ENCODE measurements around the gene NALCN.

Gene NALCN

DNA sequence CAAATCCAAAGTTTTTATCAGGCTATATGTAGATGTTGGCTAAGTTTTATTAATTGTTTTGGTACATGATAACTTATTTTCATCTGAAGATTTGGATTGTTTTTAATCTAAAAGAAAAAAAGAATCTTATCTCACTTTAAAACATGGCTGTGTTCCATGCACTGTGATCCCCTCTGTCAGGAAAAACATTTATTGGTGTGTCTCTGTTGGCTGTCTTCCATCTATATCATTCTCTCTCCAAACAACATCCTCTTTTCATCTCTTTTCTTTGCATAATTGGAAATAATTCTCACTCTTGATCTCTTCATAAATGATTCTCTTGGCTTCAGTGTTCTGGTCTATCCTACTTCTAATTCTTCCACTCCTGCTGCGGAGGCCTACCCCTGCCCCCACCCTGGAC, 4.2 kb downstream of the NALCN start:
- no peak for DNase-seq

DNA sequence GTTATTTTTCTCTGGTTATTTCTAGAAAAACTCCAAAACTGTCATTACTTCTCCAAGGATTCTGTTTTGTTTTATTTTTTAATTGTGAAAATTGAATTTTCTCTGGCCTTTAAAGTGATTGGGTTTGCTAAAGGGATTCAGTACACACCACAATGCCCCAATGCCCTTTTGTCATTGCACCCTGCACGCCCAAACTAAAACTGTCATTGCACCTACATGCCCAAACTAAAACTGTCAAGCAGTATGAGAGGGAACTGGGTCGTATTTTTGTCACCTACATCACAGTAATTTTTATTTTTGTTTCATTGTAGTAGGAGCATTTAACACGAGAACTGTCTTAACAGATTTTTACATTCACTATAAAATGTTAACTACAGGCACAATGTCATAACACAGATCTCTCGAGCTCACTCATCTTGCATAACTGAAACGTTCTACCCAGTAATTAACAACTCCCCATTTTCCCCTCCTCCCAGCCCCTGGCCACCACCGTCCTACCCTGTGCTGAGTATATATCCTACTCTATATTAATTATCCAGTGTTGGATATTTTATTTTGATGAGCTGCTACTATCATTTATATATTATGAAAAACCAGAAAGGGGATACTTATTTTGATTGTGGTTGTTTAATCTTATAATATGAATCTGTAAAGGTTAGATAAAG, 7.2 kb downstream of the NALCN start:
- no peak for DNase-seq

DNA sequence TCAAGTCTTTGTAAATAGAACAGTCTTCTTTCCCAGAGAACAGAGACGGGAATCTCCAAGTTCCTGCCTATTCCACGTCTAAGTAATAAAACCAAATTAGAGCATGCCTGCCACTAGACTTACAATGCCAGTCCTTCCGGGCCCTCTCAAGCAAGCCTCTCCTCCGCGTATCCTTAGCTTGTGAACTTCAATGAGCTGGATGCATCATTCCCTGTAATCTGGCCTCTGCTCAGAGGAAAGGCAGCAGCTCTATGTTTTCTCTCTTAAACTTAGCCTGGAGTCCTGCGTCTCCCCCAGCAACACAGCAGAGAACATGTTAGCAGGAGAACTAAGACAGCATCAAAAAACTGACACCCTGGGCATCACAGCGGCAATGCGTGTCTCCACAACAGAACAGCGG, 8.2 kb downstream of the NALCN start:
- no peak for DNase-seq

DNA sequence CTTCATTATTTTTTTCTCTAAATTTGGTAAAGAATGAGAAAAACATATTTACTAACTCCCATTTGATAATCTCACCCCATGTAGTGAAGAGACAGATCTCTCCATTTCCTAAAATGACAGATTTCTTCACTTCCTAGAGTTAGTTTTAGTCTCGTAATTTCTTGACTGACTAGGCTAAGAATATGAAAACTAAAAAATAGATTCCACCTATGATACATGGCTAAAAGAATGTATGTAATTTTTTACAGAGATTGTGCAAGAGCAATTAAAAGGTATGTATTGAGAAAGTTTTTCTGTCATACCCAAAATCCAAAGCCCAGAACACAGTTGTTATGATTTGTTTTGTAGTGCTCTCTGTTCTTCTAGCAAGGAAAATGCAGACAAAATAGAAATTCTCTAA, 9.5 kb downstream of the NALCN start:
- DNase-seq = no peak

DNA sequence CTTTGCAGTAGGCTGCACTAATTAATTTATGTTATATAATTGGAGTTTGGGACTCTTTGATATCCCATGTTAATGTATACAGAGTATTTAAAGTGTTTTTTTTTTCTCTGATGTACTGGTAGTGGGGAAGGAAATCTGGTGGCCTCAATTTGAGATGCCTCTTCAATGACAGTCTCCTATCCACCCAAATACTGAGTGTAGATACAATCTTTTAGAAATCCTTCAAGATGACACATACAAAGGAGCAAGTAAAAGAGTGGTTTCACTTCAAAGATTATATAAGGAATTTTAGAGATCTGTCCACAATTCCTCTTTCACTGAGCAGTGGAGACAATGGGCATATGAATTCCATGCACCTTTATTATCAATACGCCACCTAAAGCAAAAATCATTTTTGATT, 15.1 kb downstream of the NALCN start:
- DNase-seq = no peak

DNA sequence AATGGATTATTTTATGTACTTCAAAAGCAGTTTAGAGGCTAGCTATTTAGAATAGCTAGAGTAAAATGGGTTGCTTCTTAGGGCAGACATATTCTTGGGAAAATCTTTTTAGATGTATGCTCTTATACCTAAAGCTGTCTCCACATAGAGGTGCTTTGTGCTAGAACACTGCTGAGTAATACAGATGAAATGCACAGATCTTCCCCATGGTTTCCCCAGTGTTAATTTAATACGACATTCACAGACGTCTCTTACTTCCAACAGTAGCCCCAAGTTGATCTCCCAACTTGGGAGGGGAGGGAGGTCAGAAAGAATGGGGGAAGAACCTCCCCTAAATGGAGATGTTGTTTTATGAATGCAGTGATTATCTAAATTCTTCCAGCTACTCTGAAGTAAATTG, 16.9 kb downstream of the NALCN start:
- DNase-seq = no peak

DNA sequence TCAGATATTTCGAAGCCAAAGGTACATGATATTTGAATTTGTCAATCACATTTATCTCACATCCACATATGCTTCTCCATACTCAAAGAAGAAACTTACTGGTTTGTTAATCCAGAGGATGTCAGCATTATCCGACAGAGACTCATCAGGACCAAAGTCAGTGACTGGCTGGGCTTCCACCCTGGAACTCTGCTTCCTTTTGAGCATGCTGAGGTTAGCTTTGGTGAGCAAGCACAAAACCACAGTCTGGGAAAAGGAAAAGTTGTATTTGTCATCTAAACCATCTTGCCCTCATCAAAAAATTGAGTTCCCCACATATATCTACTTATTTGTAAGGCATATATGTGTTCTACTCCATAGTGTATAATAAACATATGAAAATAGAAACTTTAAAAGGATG, 17.4 kb downstream of the NALCN start:
- DNase-seq = no peak

DNA sequence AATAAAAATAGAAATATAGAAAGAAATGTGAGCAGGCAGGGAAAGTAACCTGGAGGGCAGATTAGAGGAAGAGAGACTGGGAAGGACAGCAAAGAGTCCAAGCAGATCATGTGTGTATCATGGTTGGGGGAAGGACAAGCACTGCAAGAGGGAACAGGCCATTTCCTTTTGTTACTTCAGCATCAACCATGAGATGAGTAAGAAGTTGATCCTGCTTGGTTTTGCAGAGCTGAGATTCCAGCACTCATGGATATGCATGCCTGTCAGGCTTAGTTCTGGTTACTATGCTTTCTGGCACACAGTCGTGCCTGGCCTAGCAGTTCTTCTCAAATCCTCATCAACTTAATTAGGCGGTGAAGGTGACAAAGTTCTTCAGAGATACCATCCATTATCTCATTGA, 18.1 kb downstream of the NALCN start:
- DNase-seq = no peak

DNA sequence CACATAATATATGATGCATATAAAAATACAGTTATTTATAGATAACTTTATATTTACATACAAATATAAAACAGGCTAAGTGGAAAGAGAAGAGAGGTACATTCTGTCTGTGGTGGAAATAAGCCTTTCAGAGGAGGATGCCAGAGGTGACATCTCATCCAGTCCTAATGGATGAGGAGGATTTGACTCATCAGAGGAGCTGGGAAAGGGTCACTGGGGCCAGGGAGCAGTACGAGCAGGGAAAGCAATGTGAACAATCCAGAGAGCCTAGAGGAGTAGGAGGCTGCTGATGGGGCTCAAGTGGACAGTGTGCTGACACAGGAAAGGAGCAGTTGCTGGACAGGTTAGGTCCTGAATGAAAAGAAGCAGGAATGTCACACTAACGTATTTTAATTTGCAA, 18.6 kb downstream of the NALCN start:
- DNase-seq = no peak

DNA sequence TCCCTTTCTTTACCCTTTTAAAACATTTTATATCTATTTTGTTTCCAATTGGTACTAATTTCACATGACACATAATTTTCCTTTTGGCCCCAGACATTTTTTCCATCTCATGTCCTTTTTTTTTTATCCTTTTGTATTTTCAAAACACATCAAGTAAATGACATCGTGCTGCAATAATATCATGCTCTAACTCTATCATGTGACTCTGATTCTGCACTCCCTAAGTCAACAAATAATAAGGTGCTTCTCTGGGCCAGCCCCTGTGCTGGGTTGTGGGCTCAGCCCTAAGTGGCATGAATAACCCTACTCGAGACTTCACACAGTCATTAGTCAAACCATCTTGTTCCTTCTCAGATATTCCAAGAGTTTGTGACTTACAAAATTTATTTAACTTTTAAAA, 21.7 kb downstream of the NALCN start:
- no peak for DNase-seq

DNA sequence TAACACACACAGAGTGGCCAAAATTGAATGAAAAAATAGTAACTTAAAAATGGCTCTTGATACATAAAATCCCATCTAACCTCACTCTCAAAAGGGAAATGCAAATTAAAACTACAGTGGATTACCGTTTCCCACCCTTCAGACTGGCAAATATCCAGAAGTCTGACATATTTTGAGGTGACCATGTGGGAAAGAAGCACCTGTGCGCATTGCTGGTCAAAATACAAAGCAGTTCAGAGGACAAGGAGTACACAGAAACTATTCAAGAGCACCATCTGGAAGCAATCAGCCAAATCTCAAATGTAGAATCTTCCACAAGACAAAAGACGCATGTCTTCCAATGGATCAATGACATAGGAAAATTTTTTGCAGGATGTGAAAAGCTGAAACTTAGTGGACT, 23.2 kb downstream of the NALCN start:
- no peak for DNase-seq

DNA sequence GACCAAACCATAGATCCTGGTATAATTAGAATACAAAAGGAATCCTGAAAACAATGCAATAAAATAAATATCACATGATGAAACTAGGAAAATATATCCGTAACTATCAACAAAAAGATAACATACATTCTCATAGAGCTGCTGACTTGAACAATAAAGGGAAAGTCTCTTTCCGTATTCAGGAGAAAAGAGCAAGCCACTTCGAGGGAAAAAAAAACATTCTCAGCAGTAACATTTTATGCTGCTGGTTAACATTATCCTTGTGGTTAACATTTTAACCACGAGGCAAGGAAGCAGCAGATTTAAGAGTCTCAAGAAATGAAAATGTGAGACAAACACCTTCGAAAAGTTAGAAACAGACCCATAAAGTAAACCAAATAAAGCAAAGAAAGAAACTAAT, 25.8 kb downstream of the NALCN start:
- DNase-seq = no peak

DNA sequence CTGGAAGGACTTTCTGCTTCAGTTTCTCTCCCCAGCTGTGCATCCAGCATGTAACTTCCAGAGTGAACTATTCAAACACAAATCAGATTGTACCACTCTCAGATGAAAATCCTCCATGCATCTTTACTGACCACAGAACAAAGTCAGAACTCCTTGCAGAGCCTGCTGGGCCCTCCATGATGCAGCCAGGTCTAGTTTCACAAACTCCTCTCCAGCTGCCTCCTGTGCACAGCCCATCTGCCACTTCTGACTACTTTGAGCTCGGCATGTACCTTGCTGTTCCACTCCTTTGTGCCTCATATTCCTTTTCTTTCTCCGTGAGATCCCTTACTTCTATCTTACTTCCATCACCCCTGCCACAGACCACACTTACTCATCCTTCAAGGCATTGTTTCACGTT, 31.4 kb downstream of the NALCN start:
- no peak for DNase-seq

DNA sequence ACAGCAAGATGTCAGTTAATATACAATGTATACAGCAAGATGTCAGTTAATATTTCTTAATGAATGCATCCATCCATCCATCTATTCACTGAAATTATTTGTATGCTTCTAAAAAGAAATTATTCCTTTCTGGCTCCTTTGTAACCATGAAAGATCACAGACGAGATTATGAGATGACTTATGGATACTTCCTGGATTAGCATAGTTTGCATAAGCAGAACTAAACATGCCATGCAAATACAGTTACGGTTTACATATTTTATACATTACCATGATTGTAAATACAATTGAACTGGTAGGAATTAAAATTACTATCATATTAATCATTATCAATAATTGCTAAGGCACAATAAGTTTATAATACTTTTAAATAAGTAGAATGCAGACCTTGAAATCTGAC, 32.7 kb downstream of the NALCN start:
- DNase-seq = no peak

DNA sequence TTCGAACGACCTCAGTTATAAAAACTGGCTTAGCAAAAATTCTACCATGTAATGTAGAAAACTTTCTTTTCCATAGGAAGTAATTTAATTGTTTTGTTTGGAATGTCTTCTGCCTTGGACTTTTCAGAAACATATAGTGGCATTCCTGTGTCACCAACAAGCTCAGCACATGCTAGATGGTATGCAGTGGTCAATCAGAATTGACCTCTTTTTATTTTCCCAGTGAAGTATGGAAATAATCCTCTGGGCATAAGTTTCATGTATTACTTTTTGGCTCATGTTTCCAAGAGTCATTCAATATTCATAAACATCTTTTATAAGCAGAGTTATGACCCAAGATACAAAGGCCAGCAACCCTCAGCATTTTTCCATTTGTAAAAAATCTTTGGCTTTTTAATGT, 33.6 kb downstream of the NALCN start:
- DNase-seq = no peak

DNA sequence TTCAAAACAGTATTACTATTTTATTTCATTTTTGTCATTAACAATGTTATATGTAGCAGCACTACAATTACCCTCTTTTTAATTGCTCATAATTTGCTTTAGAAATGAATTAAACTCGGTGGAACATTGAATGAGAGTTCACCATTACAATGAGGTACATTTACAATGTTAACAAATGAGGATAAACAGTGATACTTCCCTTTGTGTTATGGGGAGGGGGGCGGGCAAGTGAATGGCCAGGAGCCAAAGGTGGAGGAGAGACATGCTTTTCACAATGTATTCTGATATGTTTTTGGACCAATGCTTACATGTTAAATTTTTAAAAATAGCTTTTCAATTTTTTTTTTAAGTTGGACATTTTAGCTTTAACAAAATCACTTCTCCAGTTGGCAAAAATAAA, 34.2 kb downstream of the NALCN start:
- no peak for DNase-seq

DNA sequence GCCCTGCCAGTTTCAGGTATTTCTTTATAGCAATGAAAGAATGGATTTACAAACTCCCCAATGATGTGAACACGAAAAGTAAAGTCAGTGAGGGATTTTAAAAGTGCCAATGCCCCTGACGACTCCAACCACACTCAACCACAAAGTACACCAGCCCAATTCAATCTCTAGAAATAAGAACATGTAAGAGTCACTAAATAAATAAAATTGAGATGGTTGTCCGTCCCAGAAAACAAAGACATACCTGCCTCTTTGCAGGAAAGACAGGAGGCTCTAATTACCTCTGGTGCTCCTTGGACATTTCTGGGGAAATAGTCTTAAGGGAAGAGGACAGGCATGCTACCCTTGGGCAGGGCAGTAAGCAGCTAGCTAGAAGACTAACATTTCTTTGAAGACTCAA, 55.8 kb downstream of the NALCN start:
- no peak for DNase-seq

DNA sequence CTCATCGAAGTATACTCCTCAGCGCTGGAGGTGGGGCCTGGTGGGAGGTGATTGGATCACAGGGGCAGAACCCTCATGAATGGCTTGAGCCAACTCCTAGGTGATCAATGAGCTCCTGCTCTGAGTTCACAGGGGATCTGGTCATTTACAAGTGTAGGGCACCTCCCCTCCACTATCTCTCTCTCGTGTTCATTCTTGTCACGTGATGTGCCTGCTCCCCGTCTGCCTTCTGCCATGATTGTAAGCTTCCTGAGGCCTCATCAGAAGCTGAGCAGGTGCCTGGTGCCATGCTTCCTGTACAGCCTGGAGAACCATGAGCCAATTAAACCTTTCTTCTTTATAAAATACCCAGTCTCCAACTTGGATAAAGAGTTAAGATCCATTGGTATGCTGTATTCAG, 61.4 kb downstream of the NALCN start:
- no peak for DNase-seq

DNA sequence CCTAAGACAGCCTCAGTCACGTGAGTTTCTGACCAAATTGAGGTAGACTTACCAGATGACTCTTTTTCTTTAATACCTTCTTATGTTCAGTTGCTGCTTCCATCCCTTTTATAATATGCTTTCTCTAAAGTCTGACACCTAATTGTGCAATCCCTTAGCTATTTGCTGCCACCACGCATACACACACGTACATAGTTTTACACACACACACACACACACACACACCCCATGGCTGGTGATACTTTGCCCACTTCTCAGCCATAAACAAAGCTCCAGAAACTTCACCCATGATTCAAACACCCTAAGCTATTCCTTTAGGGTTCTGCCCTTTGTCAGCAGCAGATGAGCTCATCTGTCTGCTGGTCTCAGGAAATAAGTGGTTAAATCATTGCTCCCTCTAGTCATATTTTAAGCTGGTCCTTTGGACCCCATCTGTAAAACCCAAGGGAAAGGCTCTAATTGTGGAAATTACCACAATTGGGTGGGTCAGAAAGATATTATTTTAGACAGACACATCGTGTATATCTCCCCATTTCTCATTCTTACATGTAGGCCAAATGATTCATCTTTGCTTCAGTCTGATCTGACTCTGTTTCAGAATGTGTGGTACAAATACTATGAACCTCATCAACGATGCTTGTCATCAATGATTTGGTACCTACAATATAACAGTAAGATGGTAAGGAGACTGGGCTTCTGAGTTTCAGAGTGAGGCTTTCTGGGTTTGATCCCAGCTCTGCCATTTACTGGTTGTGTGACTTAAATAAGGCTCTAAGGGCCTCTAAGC, 69.2 kb downstream of the NALCN start:
- no peak for DNase-seq

DNA sequence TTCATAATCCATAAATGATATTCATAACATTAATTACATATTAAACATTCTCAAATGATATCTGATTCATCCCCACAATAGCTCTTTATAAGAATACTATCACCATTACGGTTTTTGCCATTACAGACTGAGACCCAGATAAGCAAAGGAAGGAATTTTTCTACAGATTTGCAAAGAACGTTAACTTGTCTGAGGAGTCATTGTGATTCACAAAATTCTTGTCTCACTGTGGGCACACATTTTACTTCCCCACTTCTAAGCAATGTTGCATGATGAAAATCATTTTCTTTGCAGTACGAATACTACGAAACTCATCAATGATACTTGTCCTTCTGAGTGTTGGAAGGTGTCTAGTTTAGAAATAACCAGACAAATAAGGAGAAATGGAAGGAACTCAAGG, 70.1 kb downstream of the NALCN start:
- DNase-seq = no peak

DNA sequence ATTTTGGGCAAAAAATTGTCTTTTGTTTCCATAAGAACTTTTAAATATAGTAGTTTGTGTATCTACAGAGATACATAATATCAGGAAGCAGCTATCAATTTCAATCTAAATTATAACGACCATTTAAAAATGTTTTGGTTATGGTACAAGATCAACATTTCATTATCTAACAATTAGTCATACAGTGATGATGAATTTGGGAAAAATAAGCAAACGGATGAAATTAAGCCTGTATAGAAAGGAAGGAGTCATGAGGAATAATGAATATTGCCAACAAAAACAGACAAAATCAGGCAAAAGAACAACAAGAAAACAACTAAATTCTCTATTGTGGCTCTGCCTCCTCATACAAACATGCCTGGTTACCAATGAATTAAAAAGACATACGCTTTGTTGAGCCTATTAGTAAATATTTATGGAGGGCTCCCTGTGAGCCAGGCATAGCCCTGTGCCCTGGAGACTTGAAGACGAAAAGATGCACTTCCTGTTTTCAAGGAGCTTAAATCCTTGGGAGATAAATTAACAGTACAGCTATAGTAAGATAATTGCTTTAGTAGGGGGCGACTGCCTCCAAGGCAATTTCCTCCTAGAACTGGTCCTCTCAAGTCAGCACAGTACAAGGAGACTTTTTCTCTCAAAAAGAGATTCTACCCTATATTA, 73.0 kb downstream of the NALCN start:
- DNase-seq = no peak

DNA sequence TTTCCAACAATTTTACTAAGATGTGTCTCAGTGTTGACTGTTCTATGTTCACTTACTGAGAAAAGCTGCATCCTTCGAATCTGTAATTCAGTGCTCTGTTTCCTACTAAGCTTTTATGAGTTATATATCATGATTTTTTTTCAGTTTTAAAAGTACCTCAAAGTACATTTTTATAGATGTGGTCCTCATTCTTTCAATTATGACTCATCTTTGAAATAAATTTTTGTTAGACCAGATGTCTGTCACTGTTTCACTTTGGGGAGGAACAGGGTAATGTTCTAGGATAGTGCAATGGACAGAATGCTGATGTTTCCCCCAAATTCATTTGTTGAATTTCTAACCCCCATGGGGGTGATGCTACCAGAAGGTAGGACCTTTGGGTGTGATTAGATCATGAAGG, 74.8 kb downstream of the NALCN start:
- DNase-seq = no peak

DNA sequence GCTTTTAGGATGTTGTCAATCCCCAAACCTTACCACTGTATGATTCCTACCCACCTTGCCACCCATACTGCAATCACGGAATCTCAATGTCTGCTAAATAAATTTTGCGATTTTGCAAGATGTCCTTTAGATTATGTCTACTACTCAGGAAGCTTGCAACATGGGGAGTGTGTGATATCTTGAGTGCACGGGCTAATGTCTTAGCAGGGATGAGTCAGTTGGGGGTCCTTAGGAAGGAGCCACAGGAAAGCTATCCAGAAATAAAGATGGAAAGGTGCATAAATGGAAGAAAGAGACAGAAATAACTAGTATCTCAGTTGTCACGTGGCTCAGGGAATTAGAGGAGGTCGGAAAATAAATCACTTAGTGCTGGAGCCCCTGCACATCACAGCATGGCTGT, 77.1 kb downstream of the NALCN start:
- DNase-seq = no peak

DNA sequence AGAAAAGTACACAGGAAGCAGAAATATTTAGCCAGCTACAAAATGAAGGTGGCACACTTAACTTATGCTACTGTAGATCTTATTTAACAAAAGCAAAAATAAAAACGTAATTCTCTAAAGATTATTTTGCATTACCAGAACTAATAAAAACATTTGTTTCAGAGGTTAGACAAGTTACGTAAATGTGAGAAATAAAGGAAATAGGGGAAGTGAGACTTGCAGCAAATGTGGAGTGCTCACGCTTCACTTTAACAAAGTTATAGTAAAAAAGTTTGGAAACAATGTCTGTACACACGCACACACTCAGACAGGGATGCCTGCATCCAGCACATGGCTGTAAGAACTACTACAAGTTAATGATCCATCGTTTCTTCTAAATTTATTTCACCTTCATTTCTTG, 83.7 kb downstream of the NALCN start:
- DNase-seq = no peak

DNA sequence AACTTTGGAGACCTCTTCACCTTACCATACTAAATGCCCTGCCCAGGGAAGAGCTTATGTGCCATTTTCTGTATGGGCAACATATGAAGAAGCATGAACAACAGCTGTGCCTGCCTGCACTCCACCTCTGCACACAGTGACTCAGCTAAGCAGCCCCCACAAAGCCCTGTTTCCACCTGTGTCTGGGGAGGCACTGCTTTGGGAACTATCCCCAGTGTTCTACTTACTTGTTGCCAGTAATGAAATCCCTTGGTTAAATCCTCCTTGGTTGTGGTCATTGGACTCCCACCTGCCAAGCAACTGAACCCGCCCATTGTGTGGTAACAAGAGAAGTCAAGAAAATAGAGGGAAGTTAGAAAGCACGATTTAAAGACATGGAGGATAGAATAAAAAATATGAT, 84.6 kb downstream of the NALCN start:
- no peak for DNase-seq
